GM19395 (cell line): ENCODE results near the gene IFT122.

Experiments
- ATAC-seq: cut with Tn5 transposase; IDR thresholded peaks from one replicate; pipeline ENCODE4 v1.9.1; 2021; ENCODE audit warnings: mild to moderate bottlenecking, moderate library complexity; ENCODE audit not compliant: unreplicated experiment

The IFT122 gene

DNA sequence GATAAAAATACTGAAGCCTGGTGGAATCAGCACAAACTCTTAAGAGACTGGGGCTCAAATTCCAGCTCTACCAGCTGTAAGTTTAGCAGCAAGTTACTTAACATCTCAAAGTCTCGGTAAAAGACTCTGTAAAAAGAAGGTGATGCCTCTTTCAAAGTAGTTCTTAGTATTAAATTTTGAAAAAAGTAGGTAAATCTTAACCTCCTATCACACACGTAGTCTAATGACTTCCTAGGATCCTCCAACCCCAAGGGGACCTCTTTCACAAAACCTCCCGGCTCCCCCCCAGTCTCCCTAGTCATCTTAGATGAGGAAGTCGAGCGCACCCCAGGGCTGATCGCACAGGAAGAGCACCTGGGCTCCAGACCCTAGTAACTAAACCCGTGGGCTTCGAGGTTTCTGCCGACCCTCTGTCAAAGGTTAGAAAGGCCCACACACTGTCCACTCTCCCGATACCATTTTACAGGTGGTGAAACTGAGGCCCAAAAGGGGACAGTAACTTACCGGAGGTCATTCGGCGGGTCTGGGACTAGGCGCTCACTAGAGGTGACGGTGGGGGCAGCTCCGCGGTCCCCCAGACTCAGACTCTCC is 703 bp upstream of the IFT122 start:
- ATAC-seq: peak; percentile 27

DNA sequence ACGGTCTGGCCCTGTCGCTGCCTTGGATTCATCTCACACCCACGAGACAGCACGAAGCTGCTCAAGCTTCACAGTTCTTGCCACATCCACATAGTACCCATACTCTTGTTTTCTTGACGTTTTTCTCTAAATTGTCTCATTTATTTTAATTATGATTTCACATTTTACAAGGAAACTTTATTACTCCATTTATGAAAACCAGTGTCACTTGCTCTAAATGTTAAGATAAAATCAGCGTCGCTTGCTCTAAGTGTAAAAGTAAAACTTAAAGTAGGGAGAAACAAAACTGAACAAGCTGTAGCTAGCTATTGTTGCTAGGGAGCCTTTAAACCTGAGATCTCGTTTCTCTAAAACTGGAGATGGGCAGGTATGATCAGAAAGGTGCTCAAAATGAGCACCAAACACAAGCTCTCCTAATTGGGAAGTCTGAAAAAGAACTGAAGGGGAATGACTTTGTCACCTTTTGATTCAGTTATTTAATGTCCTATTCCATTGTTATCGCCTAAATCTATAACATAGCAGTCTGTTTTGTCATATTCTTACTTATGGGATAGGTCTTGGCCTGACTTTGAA is 680 bp downstream of the IFT122 start:
- no peak for ATAC-seq

DNA sequence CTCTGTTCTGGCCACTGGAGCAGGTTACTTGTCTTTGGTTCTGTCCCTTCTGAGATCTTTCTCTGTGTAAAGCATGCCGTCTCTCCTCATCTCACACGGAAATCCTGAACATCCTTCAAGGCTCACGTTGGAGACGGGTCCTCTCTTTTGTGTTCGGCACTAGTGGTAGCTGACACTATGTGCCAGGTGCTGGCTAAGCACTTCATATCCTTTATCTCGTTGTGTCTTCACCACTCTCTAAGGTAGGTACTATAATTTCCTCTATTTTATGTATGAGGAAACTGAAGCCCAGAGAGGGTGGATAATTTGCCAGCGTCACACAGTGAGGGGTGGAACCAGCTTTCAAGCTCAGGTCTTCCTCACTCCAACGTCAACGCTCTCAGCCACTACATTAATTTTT is 1.2 kb downstream of the IFT122 start:
- no peak for ATAC-seq

DNA sequence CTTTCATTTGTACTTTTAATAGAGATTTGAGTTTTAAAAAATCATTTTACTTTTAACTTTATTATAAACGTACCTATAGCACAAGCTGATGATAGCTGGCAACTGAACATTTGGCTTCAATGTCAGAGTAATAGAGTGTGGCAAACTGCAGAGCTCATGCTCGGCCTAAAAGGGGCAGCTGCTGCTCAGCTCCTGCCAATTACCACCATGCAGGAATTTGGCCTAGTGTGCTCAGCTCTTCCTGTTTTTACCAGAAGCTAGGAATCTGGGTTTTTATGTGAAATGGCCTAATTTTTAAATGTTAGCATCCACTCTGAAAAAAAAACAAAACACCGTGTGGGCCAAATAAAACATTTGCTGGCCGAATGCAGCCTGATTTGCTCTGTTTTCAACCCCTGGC is 1.8 kb downstream of the IFT122 start:
- no peak for ATAC-seq

DNA sequence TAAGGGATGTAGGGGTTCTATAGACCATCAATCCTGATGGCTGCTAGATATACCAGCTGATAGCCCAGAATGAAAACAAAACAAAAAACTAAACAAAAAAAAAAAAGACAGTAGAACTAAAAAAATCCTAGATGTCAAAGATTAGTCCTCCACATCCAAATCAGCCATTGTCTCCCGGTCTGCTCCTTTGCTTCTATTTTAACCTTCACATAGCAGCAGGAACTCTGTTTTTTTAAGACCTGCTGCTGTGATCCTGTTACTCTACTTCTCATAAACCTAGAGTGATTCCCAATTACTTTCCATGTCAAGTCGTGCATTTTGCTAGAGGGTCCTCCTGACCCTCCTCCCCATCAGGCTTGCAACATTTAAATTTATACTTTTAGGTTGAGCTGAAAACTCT is 2.5 kb downstream of the IFT122 start:
- no peak for ATAC-seq

DNA sequence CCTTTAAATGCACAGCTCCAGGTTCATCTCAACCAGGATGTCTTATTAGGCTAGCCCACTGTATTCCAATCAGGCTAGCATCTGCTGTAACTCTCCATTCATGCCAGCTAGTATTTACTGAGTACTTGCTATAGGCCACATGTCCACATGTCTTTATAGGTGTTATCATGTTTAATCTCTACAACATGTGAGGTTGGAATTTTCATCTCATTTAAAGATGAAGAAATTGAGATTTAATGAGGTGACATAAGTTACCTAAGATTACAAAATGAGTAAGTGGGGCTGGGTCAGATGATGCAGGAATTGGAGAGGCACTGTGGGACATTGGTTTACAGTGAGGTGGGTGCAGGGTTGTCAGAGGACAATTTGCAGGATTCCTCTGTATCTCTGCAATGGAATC is 2.9 kb downstream of the IFT122 start:
- no peak for ATAC-seq

DNA sequence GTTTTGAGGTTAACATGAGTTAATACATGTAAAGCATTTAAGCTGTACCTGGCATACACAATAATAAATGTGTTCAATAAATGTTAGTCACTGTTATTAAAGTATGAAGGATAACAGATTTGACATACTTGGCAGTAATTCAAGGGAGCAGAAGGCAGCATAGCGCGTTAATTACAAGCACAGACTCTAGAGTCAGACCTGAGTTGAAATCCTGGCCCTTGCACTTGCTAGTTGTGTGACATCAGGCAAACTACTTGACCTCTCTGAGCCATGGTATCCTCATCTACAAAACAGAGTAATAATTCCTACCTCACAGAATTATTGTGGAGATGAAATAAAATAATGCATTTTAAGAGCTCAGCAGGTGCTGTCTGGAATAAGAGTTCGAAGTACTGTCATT is 5.4 kb downstream of the IFT122 start:
- ATAC-seq: no peak

DNA sequence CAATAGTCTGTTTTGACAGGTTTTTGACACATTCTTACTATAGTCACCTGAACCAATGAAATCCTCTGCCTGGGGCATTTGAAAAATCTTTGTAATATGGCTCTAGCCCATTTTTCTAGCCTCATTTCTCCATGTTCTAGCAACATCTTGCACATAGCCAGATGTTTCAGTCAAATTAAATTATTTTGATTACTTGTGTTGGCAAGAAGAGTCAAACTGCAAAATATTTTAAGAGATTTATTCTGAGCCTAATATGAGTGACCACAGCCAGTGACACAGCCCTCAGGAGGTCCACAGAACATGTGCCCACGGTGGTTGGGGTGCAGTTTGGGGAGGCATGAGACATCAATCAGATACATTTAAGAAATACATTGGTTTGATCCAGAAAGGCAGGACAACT is 6.9 kb downstream of the IFT122 start:
- no peak for ATAC-seq

DNA sequence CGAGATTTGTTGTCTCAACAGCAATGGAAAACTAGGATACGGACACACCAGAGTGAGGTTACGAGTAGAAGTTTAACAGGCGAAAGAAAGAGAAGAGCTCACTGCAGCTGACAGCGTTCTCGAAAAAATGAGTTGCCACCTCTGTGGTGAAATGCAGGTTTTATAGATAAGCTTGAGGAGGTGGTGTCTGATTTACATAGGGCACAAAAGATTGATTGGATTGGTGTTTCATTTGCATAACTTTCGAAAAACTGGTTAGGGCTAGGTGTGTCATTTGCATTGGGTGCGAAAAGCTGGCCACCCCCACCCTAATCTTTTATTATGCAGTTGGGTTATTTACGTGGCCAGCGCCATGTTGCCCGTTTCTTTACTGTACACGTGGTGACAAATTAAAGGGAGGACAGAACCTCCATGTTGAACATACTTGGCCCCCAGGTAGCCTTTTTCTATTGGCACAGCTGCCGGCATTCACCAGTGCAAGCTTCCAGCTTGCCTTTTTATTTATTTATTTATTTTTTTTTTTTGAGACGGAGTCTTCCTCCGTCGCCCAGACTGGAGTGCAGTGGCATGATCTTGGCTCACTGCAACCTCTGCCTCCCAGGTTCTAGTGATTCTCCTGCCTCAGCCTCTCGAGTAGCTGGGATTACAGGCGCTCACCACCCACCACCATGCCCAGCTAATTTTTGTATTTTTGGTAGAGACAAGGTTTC is 8.3 kb downstream of the IFT122 start:
- ATAC-seq: no peak

DNA sequence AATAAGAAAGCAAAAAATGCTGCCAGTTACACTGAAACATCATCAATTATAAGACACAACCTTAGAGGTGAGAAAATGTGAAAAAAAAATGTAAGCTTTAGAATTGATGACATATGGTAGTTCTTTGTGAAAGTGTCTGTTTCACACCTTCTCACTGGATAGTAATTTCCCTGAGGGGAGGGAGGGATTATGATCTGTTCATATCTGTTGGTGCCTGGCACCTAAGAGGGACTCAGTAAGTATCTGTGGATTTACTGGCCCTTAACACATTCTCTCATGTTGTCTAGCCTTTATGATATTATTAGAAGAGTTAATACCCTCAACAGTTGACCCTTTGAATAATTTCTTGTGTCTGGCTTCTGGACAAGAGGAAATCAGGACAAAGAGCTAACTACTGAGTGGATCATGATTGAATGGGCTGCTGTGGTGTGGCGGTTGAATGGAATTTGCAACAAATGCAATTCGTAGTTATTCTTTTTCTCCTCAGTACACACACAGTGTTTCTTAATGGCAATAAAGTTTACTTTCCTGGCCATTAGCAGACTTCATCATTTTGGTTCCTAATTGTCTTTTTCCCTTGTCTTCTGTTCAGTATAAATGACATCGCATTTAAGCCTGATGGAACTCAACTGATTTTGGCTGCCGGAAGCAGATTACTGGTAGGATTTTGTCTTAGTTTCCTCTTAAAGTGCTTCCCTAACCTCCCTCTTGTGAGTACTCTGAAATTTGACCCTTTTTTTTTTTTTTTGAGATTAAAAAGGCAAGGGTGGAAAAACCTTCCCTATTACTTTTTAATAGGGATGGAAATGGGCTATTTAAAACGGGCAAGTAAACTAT is 9.5 kb downstream of the IFT122 start:
- ATAC-seq: no peak

DNA sequence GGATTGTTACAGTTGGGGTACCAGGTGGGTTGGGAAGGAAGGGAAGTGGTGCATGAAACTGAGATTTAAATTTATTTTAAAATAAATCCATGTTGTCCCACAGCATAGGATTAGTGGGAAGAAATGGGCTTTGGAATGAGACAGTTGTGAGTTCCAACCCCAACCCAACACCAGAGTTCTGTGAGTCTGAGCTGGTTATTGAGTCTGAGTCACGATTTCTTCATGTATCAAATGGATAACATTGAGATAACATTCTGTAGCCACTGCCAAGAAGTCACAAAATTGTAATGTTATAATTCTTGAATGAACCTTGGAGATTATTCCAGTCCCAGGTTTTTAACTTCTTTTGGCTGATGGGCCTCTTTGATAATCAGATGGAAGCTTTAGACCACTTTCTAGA is 13.7 kb downstream of the IFT122 start:
- no peak for ATAC-seq

DNA sequence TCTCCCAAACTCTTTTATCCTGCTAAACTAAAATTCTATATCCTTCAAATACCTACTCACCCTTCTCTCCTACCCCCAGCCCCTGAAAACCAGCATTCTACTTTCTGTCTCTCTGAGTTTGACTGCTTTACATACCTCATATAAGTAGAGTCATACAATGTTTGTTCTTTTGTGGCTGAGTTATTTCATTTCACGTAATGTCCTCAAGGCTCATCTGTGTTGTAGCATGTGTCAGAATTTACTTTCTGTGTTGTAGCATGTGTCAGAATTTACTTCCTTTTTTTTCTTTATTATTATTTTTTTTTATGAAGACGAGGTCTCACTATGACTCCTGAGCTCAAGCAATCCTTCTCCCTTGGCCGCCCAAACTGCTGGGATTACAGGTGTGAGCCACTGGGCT is 20.1 kb downstream of the IFT122 start:
- no peak for ATAC-seq

DNA sequence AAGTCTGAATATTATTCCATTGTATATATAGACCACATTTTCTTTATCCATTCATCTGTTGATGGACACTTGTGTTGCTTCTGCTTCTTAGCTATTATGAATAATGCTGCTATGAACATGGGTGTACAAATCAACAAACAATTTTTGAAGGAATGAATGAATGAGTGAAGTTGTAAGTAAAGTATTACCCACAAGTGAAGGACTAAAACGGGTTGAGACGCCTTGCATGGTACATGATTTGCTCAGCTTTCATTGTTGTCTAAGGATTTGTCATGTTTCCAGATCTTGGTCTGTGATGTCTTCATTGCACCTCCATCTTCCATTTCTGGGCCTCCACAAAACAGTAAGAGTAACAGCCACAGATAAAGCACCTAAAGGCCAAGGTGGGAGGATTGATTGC is 20.5 kb downstream of the IFT122 start:
- no peak for ATAC-seq

DNA sequence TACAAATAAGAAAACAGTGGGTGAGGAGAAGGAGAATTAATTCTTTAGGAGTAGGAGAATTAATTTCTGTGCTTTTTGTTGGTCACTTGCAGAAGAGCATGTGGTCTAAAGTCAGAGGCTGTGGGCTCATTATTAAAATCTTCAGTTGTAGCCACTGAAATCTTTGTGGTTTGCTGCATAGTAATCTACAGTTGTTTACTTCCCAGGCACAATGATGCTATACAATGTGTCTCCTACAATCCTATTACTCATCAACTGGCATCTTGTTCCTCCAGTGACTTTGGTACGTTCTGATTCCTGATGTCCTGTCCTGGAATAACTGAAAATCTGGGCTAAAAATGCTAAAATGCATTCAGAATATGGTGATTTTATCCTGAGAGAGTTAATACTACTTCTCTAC is 21.0 kb downstream of the IFT122 start:
- ATAC-seq: no peak

DNA sequence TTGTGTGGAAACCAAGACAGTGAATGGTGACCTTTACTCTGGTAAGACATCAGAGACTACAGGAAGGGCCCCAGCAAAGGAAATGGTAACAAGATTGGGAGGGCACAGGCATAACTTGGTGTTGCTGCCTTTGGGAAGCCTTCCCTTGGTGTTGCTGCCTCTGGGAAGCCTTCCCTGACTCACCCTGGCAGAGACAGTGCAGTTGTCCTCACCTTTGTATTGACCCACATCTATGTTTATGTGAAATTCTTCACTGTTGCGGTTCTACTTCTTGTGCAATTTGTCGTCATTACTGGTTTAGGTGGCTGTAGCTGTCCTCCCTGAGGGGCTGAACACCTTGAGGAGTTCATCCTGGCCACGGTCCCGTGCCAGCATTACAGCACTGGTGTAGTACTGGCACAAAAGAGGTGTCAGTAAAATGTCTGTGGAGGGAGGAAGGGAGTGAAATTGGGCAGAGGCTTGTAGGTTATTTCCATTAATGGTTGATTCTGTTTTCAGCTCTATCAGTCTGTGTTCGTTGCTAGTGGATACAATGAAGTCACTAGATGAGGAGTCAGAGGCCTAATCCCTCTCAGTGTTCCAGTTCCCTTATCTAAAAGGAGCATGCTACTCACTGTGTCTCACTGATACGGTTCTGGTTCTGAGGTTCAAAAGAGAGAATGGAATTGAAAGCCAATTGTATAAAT is 21.6 kb downstream of the IFT122 start:
- no peak for ATAC-seq

DNA sequence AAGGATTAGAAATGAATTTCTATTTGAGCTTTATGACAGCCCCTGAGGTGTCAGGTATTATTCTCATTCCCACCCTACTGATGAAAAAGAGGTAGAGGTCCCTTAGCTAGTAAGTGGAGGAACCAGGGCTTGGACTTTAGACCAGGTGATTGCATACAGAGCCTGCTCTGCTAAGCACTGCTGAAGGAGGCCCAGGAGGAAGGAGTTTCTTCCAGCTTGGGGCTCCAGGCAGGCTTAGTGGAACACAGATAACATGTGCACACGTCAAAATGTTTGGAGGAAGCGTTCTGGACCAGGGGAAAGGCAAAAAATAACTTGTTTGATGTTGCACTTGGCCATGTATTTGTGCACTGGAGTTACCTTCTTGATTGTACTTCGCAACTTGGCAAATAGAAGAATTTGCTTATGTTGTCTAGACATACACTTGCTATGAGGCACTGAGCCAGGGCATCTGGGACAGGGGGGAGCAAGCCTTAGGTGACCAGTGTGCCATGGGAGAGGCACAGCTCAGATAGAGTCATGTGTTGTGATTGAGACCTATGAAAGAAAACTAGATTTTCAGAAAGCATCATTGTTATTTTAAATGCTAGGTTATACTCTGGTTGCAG is 22.4 kb downstream of the IFT122 start:
- no peak for ATAC-seq

DNA sequence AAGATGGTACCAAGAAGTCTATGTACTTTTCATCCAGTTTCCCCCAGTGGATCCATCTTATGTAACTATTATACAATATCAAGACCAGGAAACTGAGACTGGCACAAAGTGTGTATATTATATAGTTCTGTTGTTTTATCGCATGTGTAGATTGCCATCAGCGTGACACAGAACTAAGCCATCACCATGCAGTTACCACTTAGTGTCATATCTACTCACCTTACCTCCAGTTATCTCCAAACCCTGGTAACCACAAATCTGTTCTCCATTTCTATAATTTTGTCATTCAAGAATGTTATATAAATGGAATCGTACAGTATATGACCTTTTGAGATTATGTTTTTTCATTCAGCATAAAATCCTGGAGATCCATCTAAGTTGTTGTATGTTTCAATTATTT is 23.1 kb downstream of the IFT122 start:
- no peak for ATAC-seq

DNA sequence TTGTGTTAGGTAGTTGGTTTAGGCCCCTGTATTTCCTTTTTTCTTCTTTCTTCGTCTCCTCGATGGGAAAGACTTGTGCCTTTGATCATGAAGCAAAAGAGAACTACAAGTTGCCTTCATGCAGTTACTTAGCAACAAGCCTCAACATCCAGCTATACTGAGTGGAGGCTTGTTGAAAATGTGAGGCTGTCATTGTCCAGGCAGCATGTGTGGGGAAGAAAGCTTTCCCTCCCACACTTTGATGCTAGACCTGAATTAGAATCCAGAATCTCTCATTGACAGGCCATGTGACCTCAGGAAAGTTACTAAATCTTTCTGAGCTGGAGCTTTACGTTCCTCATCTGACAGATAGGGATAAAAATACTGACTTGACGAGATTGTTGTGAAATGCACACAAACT is 23.7 kb downstream of the IFT122 start:
- ATAC-seq: no peak

DNA sequence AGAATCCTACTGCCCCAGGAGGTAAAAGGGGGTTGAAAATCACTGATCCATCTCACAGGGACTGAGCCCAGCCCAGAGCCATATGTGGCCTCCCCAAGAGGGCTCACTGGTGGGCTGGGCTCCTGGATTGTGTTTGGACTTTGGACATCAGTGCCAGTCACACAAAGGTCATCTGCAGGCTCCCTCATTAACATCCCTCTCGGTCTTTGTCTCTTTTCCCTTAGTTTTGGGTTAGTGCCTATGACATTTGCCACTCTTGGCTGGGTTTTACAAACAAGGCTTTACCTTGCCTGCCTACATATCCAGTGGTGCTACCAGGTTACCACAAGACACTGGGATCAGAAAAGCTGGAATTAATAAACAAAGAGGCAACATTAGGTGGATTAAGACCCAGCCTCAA is 27.9 kb downstream of the IFT122 start:
- ATAC-seq: no peak

DNA sequence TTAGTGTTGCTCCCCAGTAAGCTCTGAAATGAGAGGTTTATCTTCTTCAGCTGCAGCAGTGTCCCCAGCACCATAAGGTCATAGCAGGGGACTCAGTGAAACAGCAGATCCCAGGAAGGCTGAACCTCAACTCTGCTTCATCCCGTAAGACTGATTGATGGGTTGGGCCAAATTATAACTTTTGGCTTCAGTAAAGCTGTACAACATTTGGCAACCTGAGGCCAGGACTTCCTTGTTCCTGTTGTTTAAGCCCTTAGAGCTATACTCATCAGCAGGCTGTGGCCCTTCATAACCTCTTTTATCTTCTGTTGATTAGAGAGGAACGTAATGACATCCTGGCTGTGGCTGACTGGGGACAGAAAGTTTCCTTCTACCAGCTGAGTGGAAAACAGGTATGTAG is 29.0 kb downstream of the IFT122 start:
- ATAC-seq: no peak

DNA sequence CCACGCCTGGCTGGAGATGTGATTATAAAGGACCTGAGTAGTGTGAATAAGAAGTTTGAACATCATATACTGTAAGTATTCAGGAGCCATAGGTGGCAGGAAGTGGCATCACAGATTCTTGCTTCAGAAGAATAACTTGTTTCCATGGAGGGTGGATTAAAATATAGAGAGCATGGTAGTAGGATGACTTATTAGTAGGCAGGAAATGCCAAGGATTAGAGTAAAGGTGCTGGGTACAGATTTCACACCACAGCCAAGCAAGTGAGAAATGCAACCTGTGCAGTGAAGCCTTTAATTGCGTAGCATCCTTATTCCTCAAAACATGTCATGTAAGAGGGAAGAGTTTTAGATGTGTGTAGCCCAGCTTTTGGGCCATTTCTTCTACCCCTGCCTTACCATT is 30.8 kb downstream of the IFT122 start:
- ATAC-seq: no peak
